ENCODE data around the gene DCC. TPM values are rescaled to one million over a fixed set of nuclear protein-coding genes. Genes with fewer than 3 reads are reported as not detected.
A peak's percentile ranks its signal among the peaks of the same experiment; 100 is the strongest.
"Not testable (repeated sequence)": the region's sequence is repeated elsewhere in the genome, so short reads cannot be mapped to it uniquely, and the experiment has no call there.

The DCC gene
- polyA plus RNA-seq, 3 donors = 6.4 to 12.7 (median 8.7) TPM

- no peak for DNase-seq (ENCODE audit: low read depth in 3 of 3, low spot score in 2 of 3)
Observed at GRCh38 chr18:53451902-53452301, 1111.9 kb downstream of the DCC start.

- no peak for DNase-seq (ENCODE audit: low read depth in 3 of 3, low spot score in 2 of 3)
Observed at GRCh38 chr18:53457068-53457467, 1117.1 kb downstream of the DCC start.

- DNase-seq (ENCODE audit: low read depth in 3 of 3, low spot score in 2 of 3) = no peak
Observed at GRCh38 chr18:53458268-53458667, 1118.3 kb downstream of the DCC start.

- DNase-seq (ENCODE audit: low read depth in 3 of 3, low spot score in 2 of 3) = no peak
Observed at GRCh38 chr18:53458944-53459580, 1119.1 kb downstream of the DCC start.

- no peak for DNase-seq (ENCODE audit: low read depth in 3 of 3, low spot score in 2 of 3)
Observed at GRCh38 chr18:53467756-53468155, 1127.8 kb downstream of the DCC start.

GRCh38 chr18:53468173-53468572 is 1128.2 kb downstream of the DCC start:
- DNase-seq (ENCODE audit: low read depth in 3 of 3, low spot score in 2 of 3) = not testable (repeated sequence)

- DNase-seq (ENCODE audit: low read depth in 3 of 3, low spot score in 2 of 3) = no peak
Observed at GRCh38 chr18:53472546-53472945, 1132.5 kb downstream of the DCC start.

- DNase-seq (ENCODE audit: low read depth in 3 of 3, low spot score in 2 of 3) = no peak
Observed at GRCh38 chr18:53478155-53478554, 1138.2 kb downstream of the DCC start.

- peak in 1 of 3 donors; percentile 10 for DNase-seq (ENCODE audit: low read depth in 3 of 3, low spot score in 2 of 3)
Observed at GRCh38 chr18:53486296-53486695, 1146.3 kb downstream of the DCC start.

- peak; percentile 32 to 59 (median 41) for DNase-seq (ENCODE audit: low read depth in 3 of 3, low spot score in 2 of 3)
Observed at GRCh38 chr18:53489266-53489665, 1149.3 kb downstream of the DCC start.

GRCh38 chr18:53490019-53490418 is 1150.0 kb downstream of the DCC start:
- DNase-seq (ENCODE audit: low read depth in 3 of 3, low spot score in 2 of 3) = no peak

- DNase-seq (ENCODE audit: low read depth in 3 of 3, low spot score in 2 of 3) = no peak
Observed at GRCh38 chr18:53496028-53496427, 1156.0 kb downstream of the DCC start.

GRCh38 chr18:53503914-53504441 is 1164.0 kb downstream of the DCC start:
- DNase-seq (ENCODE audit: low read depth in 3 of 3, low spot score in 2 of 3) = no peak

GRCh38 chr18:53508529-53508928 is 1168.5 kb downstream of the DCC start:
- DNase-seq (ENCODE audit: low read depth in 3 of 3, low spot score in 2 of 3) = no peak

GRCh38 chr18:53509886-53510285 is 1169.9 kb downstream of the DCC start:
- no peak for DNase-seq (ENCODE audit: low read depth in 3 of 3, low spot score in 2 of 3)

GRCh38 chr18:53511725-53512124 is 1171.7 kb downstream of the DCC start:
- not testable (repeated sequence) for DNase-seq (ENCODE audit: low read depth in 3 of 3, low spot score in 2 of 3)

- no peak for DNase-seq (ENCODE audit: low read depth in 3 of 3, low spot score in 2 of 3)
Observed at GRCh38 chr18:53521068-53521467, 1181.1 kb downstream of the DCC start.

- DNase-seq (ENCODE audit: low read depth in 3 of 3, low spot score in 2 of 3) = no peak
Observed at GRCh38 chr18:53526101-53526870, 1186.3 kb downstream of the DCC start.

GRCh38 chr18:53527365-53527764 is 1187.4 kb downstream of the DCC start:
- no peak for DNase-seq (ENCODE audit: low read depth in 3 of 3, low spot score in 2 of 3)

GRCh38 chr18:53531187-53531586 is 1191.2 kb downstream of the DCC start:
- DNase-seq (ENCODE audit: low read depth in 3 of 3, low spot score in 2 of 3) = no peak

- DNase-seq (ENCODE audit: low read depth in 3 of 3, low spot score in 2 of 3) = no peak
Observed at GRCh38 chr18:53531896-53532295, 1191.9 kb downstream of the DCC start.

GRCh38 chr18:53534203-53534602 is 1194.2 kb downstream of the DCC start:
- DNase-seq (ENCODE audit: low read depth in 3 of 3, low spot score in 2 of 3) = no peak

Measured in right renal cortex interstitium (tissue), 3 donors.